Upper lobe of right lung (tissue), 1 donor: ENCODE measurements around the gene ZXDC. TPM values are rescaled to one million over a fixed set of nuclear protein-coding genes. Genes with fewer than 3 reads are reported as not detected.

Experiments used
- ATAC-seq: fragments of 200-7000 bp; cut with Tn5 transposase; one replicate; pipeline ENCODE4 v1.9.1; 2020; ENCODE audit warnings: mild to moderate bottlenecking, moderate library complexity
- DNase-seq: peaks from one replicate; pipeline ENCODE4 v3.0.0-alpha.2; 2020
- H3K27ac ChIP-seq: fragments of 200-600 bp; one replicate; pipeline ENCODE4 v1.8.0; 2022
- H3K27me3 ChIP-seq: fragments of 200-600 bp; one replicate; pipeline ENCODE4 v1.8.0; 2022; ENCODE audit warnings: mild to moderate bottlenecking
- H3K36me3 ChIP-seq: fragments of 200-600 bp; one replicate; pipeline ENCODE4 v1.8.0; 2022
- H3K4me1 ChIP-seq: fragments of 200-600 bp; one replicate; pipeline ENCODE4 v1.8.0; 2022
- H3K4me3 ChIP-seq: fragments of 200-600 bp; one replicate; pipeline ENCODE4 v1.8.0; 2022; ENCODE audit warnings: mild to moderate bottlenecking
- H3K9me3 ChIP-seq: fragments of 200-600 bp; one replicate; pipeline ENCODE4 v1.8.0; 2022
- intact Hi-C: fragments of 100-400 bp; cut with DNase I; formaldehyde crosslinking; loops from one replicate; pipeline ENCODE4 v1.11.0; 2022
- total RNA-seq: library from RNA; stranded (reverse); fragmentation: NEBNext Ultra II Directional; extraction: Animal tissue kit (Norgen Biotek cat#: 25700); gene quantifications from one replicate; pipeline ENCODE4 v1.2.1, GENCODE V29; 2021
- TF ChIP-seq, protein P1 (sequence below): fragments of 200-600 bp; IDR thresholded peaks from one replicate; pipeline ENCODE4 v1.8.0; 2022; ENCODE audit warnings: antibody characterized with exemption
- donor health status: DM: no; HTN: yes; CAD: no; lungs with severe emphysema.

The ZXDC gene
- total RNA-seq, 1 donor from 2014 or later = 40.3 TPM

DNA sequence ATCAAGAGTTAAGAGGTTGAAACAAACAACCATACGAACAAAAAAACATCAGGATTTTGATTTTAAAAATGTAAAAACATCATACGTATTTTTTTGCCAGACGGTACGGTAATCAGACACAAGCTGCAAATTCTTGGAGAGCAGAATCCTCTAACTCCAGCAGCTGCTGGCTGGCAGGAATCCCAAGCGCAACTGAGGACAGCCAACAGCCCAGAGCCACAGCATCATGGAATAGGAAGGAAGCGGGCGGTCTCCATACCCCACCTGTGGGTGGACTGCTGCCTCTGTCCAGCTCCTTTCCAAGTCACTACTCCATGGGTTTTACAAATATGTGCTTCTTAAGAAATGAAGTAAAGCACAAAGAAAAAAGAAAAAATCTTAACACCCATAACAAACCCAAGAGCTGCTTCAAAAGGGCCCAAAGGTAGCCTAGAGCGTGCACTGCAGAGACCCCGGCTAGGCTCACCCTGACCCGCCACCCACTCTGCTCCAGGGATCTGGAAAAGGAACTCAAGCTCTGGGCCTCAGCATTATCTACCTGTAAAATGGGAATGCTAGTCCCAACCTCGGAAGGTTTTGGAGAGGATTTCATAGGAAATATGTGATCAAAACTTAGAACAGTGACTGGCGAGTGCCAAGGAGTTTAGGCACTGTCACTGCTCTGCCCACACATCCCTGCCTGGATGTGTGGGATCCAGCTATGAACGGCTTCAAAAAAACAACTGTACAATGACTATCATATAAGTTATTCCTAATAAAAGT, 33.4 kb downstream of the ZXDC start:
- H3K27ac ChIP-seq = no peak overlapping the region
- ATAC-seq (no peak), DNase-seq (peak; percentile 61)
- no peaks in the 10 kb centered on the region for H3K4me1 ChIP-seq
- peaks cover 44% of the 10 kb centered on the region for H3K36me3 ChIP-seq
- H3K9me3 ChIP-seq = no peaks in the 10 kb centered on the region
- no peak overlapping the region for H3K4me3 ChIP-seq
- no peaks in the 10 kb centered on the region for H3K27me3 ChIP-seq
- intact Hi-C loops = no loop called here
- TF ChIP-seq, protein P1, sequence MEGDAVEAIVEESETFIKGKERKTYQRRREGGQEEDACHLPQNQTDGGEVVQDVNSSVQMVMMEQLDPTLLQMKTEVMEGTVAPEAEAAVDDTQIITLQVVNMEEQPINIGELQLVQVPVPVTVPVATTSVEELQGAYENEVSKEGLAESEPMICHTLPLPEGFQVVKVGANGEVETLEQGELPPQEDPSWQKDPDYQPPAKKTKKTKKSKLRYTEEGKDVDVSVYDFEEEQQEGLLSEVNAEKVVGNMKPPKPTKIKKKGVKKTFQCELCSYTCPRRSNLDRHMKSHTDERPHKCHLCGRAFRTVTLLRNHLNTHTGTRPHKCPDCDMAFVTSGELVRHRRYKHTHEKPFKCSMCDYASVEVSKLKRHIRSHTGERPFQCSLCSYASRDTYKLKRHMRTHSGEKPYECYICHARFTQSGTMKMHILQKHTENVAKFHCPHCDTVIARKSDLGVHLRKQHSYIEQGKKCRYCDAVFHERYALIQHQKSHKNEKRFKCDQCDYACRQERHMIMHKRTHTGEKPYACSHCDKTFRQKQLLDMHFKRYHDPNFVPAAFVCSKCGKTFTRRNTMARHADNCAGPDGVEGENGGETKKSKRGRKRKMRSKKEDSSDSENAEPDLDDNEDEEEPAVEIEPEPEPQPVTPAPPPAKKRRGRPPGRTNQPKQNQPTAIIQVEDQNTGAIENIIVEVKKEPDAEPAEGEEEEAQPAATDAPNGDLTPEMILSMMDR = no peak

DNA sequence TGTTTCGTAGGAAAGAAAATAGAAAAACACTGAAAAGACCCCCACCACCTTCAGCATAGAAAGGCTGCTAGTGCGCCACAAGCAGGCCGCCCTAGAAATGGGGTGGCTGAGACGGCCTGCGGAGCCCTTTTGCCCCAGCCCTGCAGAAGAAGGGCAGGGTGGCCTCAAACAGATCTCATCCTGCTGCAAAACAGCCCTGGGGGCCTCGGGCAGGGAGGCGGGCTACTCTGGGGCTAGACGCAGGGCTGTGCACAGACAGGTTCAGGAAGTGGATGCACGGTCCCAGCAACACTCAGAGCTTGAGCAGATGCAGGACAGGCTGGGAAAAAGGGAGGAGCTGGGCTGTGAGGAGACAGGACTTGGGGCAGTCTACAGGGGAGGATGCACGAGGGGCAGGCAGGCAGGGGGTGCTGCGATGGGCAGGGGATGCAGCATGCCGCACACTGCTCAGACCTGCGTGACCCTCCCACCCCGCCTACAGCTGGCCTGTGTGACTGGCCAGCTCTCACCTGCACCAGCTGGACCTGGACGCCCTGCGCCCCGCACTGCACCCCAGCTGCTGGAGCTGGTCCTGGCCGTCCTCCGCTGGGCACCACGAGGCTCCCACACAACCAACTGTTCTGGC, 34.3 kb downstream of the ZXDC start:
- ATAC-seq (no peak), DNase-seq (peak; percentile 31)
- H3K4me3 ChIP-seq = no peak overlapping the region
- no peak overlapping the region for H3K27ac ChIP-seq
- no peaks in the 10 kb centered on the region for H3K27me3 ChIP-seq
- H3K36me3 ChIP-seq = peaks cover 53% of the 10 kb centered on the region
- H3K9me3 ChIP-seq = no peaks in the 10 kb centered on the region
- no peaks in the 10 kb centered on the region for H3K4me1 ChIP-seq
- intact Hi-C loops = no loop called here
- TF ChIP-seq, protein P1 = no peak

DNA sequence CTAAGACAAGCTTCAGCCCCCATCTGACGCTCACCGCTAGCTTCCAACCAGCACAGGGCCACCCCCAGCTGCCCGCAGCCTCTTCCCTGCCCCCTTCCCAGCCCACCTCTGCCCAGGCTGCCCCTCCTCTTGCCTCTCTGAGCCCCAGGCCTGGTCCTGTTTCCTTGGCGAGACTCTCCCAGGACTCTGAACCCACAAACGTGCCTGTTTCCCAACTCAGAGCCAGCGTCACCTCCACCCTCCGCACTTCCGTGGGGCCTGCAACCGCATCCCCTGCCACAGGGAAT, 35.0 kb downstream of the ZXDC start:
- intact Hi-C loops = no loop called here
- ATAC-seq (no peak), DNase-seq (peak; percentile 37)
- H3K4me3 ChIP-seq = no peak overlapping the region
- no peaks in the 10 kb centered on the region for H3K9me3 ChIP-seq
- peaks cover 56% of the 10 kb centered on the region for H3K36me3 ChIP-seq
- TF ChIP-seq, protein P1 = no peak
- H3K27ac ChIP-seq = no peak overlapping the region
- H3K4me1 ChIP-seq = no peaks in the 10 kb centered on the region
- no peaks in the 10 kb centered on the region for H3K27me3 ChIP-seq

DNA sequence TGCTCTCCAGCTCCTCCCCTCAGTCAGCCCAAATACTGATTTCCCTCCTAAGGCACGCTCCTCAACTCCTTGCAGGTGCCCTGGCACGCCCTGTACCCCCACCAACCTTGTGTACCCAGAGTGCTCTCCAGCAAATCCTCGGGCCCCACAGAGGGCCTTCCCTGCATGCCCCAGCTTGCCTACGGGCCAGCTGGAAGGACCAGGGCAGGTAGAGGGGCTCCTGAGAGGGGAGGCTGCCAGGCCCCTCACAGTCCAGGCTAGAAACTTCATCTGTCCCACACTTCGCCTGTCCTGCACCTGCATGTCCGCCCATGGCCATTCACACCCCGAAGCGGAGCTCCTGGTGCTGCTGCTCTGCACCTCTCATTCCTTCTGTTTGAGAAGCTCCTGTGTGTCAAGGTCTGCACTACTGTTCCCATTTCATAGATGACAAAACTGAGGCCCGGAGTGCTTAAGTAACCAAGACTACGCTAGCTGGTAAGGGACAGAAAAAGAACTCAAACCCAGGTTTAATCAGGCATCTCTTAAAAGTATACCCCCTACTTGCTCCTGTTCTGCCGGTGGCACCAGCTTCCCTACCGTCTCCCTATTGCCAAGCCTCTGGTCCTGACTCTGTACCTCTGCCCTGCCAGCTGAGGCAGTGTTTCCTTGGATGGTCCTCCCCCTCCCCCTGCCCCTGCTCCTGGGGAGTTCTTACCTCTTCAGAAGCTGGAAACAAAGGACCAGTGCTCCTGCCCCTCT, 35.6 kb downstream of the ZXDC start:
- Histone ChIP-seq H3K27me3 (no peaks in the 10 kb centered on the region), H3K9me3 (no peaks in the 10 kb centered on the region), H3K4me1 (no peaks in the 10 kb centered on the region), H3K36me3 (peaks cover 58% of the 10 kb centered on the region), H3K4me3 (no peak overlapping the region), H3K27ac (no peak overlapping the region)
- intact Hi-C loops = no loop called here
- TF ChIP-seq, protein P1 = no peak
- DNase-seq = peak; percentile 45
- no peak for ATAC-seq

- TF ChIP-seq, protein P1 = no peak
- ATAC-seq = no peak
- no peak overlapping the region for H3K4me3 ChIP-seq
- intact Hi-C loops = no loop called here
- H3K36me3 ChIP-seq = peaks cover 59% of the 10 kb centered on the region
- H3K27ac ChIP-seq = no peak overlapping the region
- peak; percentile 45 for DNase-seq
- H3K27me3 ChIP-seq = no peaks in the 10 kb centered on the region
- H3K4me1 ChIP-seq = no peaks in the 10 kb centered on the region
- no peaks in the 10 kb centered on the region for H3K9me3 ChIP-seq
Measured at GRCh38 chr3:126439346-126439967, 36.2 kb downstream of the ZXDC start.
